Heart left ventricle (tissue), 16 donors: ENCODE results near the gene GGT6. TPM values are rescaled to one million over a fixed set of nuclear protein-coding genes. Genes with fewer than 3 reads are reported as not detected.
A peak's percentile ranks its signal among the peaks of the same experiment; 100 is the strongest.

ENCODE experiments used
- ATAC-seq, 4 donors: fragments of 200-7000 bp; cut with Tn5 transposase; one replicate each; pipeline ENCODE4 v1.9.1; 2020 to 2022; ENCODE audit warnings: moderate library complexity in 4 of 4, mild to moderate bottlenecking in 3 of 4, moderate number of reproducible peaks in 1 of 4
- DNase-seq, 5 donors: peaks; one replicate each; pipeline ENCODE4 v3.0.0-alpha.2; 2020
- H3K27ac ChIP-seq, 12 donors: fragments of 200-600 bp; sonication (generic) in 4 of 12; one replicate each; pipeline versions ENCODE4 v1.5.0 to v1.8.0; 2016 to 2022; ENCODE audit warnings: mild to moderate bottlenecking in 2 of 12
- H3K27me3 ChIP-seq, 9 donors: fragments of 200-600 bp; sonication (generic) in 2 of 9; one replicate each; pipeline versions ENCODE4 v1.5.1 to v1.8.0; 2016 to 2022; ENCODE audit warnings: mild to moderate bottlenecking in 3 of 9
- H3K36me3 ChIP-seq, 9 donors: fragments of 200-600 bp; sonication (generic) in 2 of 9; one replicate each; pipeline versions ENCODE4 v1.5.0 to v1.8.0; 2018 to 2022; ENCODE audit warnings: mild to moderate bottlenecking in 2 of 9
- H3K4me1 ChIP-seq, 12 donors: fragments of 200-600 bp; sonication (generic) in 4 of 12; one replicate each; pipeline versions ENCODE4 v1.5.0 to v1.8.0; 2016 to 2022; ENCODE audit warnings: mild to moderate bottlenecking in 3 of 12
- H3K4me3 ChIP-seq, 12 donors: fragments of 200-600 bp; sonication (generic) in 4 of 12; one replicate each; pipeline versions ENCODE4 v1.5.0 to v1.8.0; 2017 to 2022; ENCODE audit warnings: mild to moderate bottlenecking in 9 of 12, moderate library complexity in 4 of 12
- H3K9me3 ChIP-seq, 12 donors: fragments of 200-600 bp; sonication (generic) in 4 of 12; one replicate each; pipeline versions ENCODE4 v1.5.0 to v1.8.0; 2016 to 2022; ENCODE audit warnings: mild to moderate bottlenecking in 1 of 12
- CTCF ChIP-seq, 12 donors: fragments of 200-600 bp; sonication (generic) in 4 of 12; IDR thresholded peaks; one replicate each; pipeline versions ENCODE4 v1.5.0 to v1.8.0; 2018 to 2022; ENCODE audit warnings: antibody characterized with exemption in 12 of 12, mild to moderate bottlenecking in 5 of 12
- POLR2A ChIP-seq, 2 donors: fragments of 450-650 bp; IDR thresholded peaks; one replicate each; pipeline ENCODE4 v1.6.1; 2017; ENCODE audit warnings: antibody characterized with exemption in 2 of 2, mild to moderate bottlenecking in 2 of 2, moderate library complexity in 2 of 2
- WGBS, 4 donors: extraction: QIAGEN DNeasy Blood & Tissue Kit in 2 of 4; methylation state at CpG; one replicate each; pipeline versions ENCODE4 v1.1.5 to v1.1.7; 2013 to 2018; 5-methylcytosine and 5-hydroxymethylcytosine counted together
- intact Hi-C, 10 donors: fragments of 100-400 bp; cut with DNase I; formaldehyde crosslinking; loops; one replicate each; pipeline versions ENCODE4 v1.11.1 to v1.14.2; 2022
- polyA plus RNA-seq, 2 donors: library from polyadenylated mRNA; stranded (reverse); fragments of 200-250 nt; gene quantifications; one replicate each; pipeline ENCODE4 v1.2.3, GENCODE V29; 2013
- total RNA-seq, 9 donors: library from RNA; depleted of rRNA in 2 of 9; stranded (reverse); fragments of >200 nt in 2 of 9; fragmentation: NEBNext Ultra II Directional in 3 of 9; extraction: Animal tissue kit (Norgen Biotek cat#: 25700) in 3 of 9; gene quantifications; one replicate each; pipeline versions ENCODE4 v1.1.0 to v1.2.4, GENCODE V29; 2016 to 2023
- donor health status: ischemic (EF 13 %, LVEDD 7.1; RV severe dilation, severe dysfunction).
- donor health status: healthy with polysubstance abuse.
- donor health status: DM: no; HTN: yes; CAD: no.
- donor health status: DM: no; HTN: no; CAD: no.
- donor health status: ischemic (EF 25% LVEDD 6.9; RV normal size, moderate dysfunction).
- donor health status: ischemic (EF 25% LVEDD 5.7; RV mildly dilated, moderate dysfunction).
- donor health status: healthy.
- donor health status: DM: yes; HTN: yes; CAD: no.
- donor health status: ischemic (EF 35%, LVEDD 5.7; RV mildly dilated, moderate dysfunction).
- donor health status: nonischemic (EF 11% LVEDD 7.7; RV severe dilation, severe dysfunction).
- donor health status: DM: yes; HTN: yes; CAD: no.
- donor health status: PGD.
- donor health status: ischemic (EF 29% LVEDD 5.4; RV normal size, mild dysfunction).
- donor health status: nonischemic (EF 23%, LVEDD 6.1; RV moderate dilation, normal function).

GGT6 gene
- total and polyA plus RNA-seq, 11 donors, result not detected

GRCh38 chr17:4594931-4595684 is 34.7 kb upstream of the GGT6 start:
- no peak for DNase-seq
- Histone ChIP-seq H3K4me3 (no peak overlapping the region), H3K9me3 (no peaks in the 10 kb centered on the region), H3K27me3 (no peaks in the 10 kb centered on the region), H3K36me3 (no peaks in the 10 kb centered on the region), H3K4me1 (peaks cover 0 to 59% (median 20%) of the 10 kb centered on the region in 12 donors), H3K27ac (peak overlapping the region in 1 of 12 donors; percentile 25)
- 43 to 60% (median 56%) methylated on average over 21 to 29 of the region's 29 CpGs for WGBS, 4 donors
- no peak for ATAC-seq
- intact Hi-C loops, result no loop called here
- TF ChIP-seq POLR2A (IDR thresholded peaks at IDR 0.05) (no peak), CTCF (IDR thresholded peaks at IDR 0.05) (peak in 9 of 12 donors; percentile 8 to 35 (median 27))

GRCh38 chr17:4594406-4594805 is 34.0 kb upstream of the GGT6 start:
- 88 to 94% (median 90%) methylated on average over 7 of the region's 7 CpGs for WGBS, 4 donors
- intact Hi-C loops, result no loop called here
- DNase-seq (no peak), ATAC-seq (no peak)
- H3K27me3 ChIP-seq, result no peaks in the 10 kb centered on the region
- H3K9me3 ChIP-seq, result no peaks in the 10 kb centered on the region
- TF ChIP-seq CTCF (IDR thresholded peaks at IDR 0.05) (no peak), POLR2A (IDR thresholded peaks at IDR 0.05) (no peak)
- H3K4me3 ChIP-seq, result no peak overlapping the region
- no peak overlapping the region for H3K27ac ChIP-seq
- H3K4me1 ChIP-seq, result peaks cover 0 to 53% (median 15%) of the 10 kb centered on the region in 12 donors
- H3K36me3 ChIP-seq, result no peaks in the 10 kb centered on the region

- TF ChIP-seq POLR2A (IDR thresholded peaks at IDR 0.05) (no peak), CTCF (IDR thresholded peaks at IDR 0.05) (no peak)
Observed at GRCh38 chr17:4593021-4593421, 32.6 kb upstream of the GGT6 start.

GRCh38 chr17:4592240-4593005 is 32.0 kb upstream of the GGT6 start:
- TF ChIP-seq POLR2A (IDR thresholded peaks at IDR 0.05) (no peak), CTCF (IDR thresholded peaks at IDR 0.05) (no peak)
- no peak overlapping the region for H3K4me3 ChIP-seq
- H3K27me3 ChIP-seq, result no peaks in the 10 kb centered on the region
- H3K4me1 ChIP-seq, result peaks cover 0 to 55% (median 7%) of the 10 kb centered on the region in 12 donors
- no peak for ATAC-seq
- H3K27ac ChIP-seq, result peak overlapping the region in 1 of 12 donors; percentile 43
- no peaks in the 10 kb centered on the region for H3K36me3 ChIP-seq
- intact Hi-C loops, result no loop called here
- 82 to 91% (median 86%) methylated on average over 9 to 11 of the region's 11 CpGs for WGBS, 4 donors
- no peaks in the 10 kb centered on the region for H3K9me3 ChIP-seq
- DNase-seq, result no peak

More at GRCh38 chr17:4593021-4593421, 32.6 kb upstream of the GGT6 start:
- H3K36me3 ChIP-seq, result no peaks in the 10 kb centered on the region
- H3K4me1 ChIP-seq, result peaks cover 0 to 55% (median 3%) of the 10 kb centered on the region in 12 donors
- intact Hi-C loops, result no loop called here
- H3K27ac ChIP-seq, result peak overlapping the region in 3 of 12 donors; percentile 24 to 34 (median 30)
- H3K9me3 ChIP-seq, result no peaks in the 10 kb centered on the region
- no peak overlapping the region for H3K4me3 ChIP-seq
- DNase-seq (no peak), ATAC-seq (no peak)
- no peaks in the 10 kb centered on the region for H3K27me3 ChIP-seq
- 81 to 95% (median 86%) methylated on average over 8 to 14 of the region's 14 CpGs for WGBS, 4 donors
